HCT116 (cell line): Measurements from ENCODE around the gene FLCN. TPM values are rescaled to one million over a fixed set of nuclear protein-coding genes. Genes with fewer than 3 reads are reported as not detected.

Experiments used
- ATAC-seq: fragments of 200-7000 bp; cut with Tn5 transposase; 2 replicates; pipeline ENCODE4 v1.9.1; 2020; ENCODE audit warnings: mild to moderate bottlenecking, moderate library complexity
- BruUV-seq: library from RNA; stranded (reverse); fragments of 400-500 nt; replicated peaks from 2 replicates; lab custom pipeline; 2021; lab: Mats Ljungman, UMichigan
- CTCF ChIA-PET: fragments of 300-600 bp; sonication (Branson Sonifier 250); formaldehyde crosslinking; loops from one replicate; lab custom pipeline; 2021; ENCODE audit warnings: antibody characterized with exemption; lab: Charles Lee
- POLR2A ChIA-PET: fragments of 300-600, 350-600 bp; sonication (Branson Sonifier 250); formaldehyde crosslinking; loops from one replicate; lab custom pipeline; 2021; ENCODE audit warnings: antibody characterized with exemption; lab: Charles Lee
- RAD21 ChIA-PET, 2 experiments: fragments of 300-600 bp; sonication (Branson Sonifier 250); formaldehyde crosslinking; loops; one replicate each; lab custom pipeline; 2023; ENCODE audit warnings: low total read pairs in 2 of 2; ENCODE audit not compliant: uncharacterized antibody in 2 of 2, unreplicated experiment in 2 of 2, low non-redundant PET in 1 of 2; lab: Charles Lee
- DNase-seq: peaks from one replicate; pipeline ENCODE4 v3.0.0-alpha.2; 2010; ENCODE audit warnings: low read depth, low spot score
- H2AFZ ChIP-seq: fragments of 200-600 bp; shearing (Covaris generic), sonication (generic); 2 replicates; pipeline ENCODE4 v1.6.1; 2017; ENCODE audit warnings: low read depth, mixed run types, mixed read lengths, antibody characterized with exemption, low read length; ENCODE audit not compliant: poor library complexity, severe bottlenecking
- H3K27ac ChIP-seq: 2 replicates; pipeline ENCODE4 v1.5.1; 2012; ENCODE audit warnings: low read depth, low read length
- H3K27me3 ChIP-seq: fragments of 200-600 bp; sonication (generic); 2 replicates; pipeline ENCODE4 v1.6.1; 2016; ENCODE audit warnings: mixed run types, low read length, mixed read lengths; ENCODE audit not compliant: insufficient read depth
- H3K36me3 ChIP-seq, 2 experiments: fragments of 200-500 bp in 1 of 2; fragments of 200-600 bp in 1 of 2; sonication (Bioruptor generic) in 1 of 2; sonication (generic) in 1 of 2; 2 replicates each; pipeline versions ENCODE4 v1.5.1 to v1.6.1; 2014 to 2016; ENCODE audit warnings: low read length in 2 of 2, inconsistent platforms in 1 of 2, mixed read lengths in 1 of 2, mixed run types in 1 of 2; ENCODE audit not compliant: insufficient read depth in 2 of 2, control insufficient read depth in 1 of 2
- H3K4me1 ChIP-seq, 2 experiments: fragments of 200-600 bp in 1 of 2; sonication (generic) in 1 of 2; 2 replicates each; pipeline versions ENCODE4 v1.5.1 to v1.6.1; 2012 to 2017; ENCODE audit warnings: low read length in 2 of 2, inconsistent platforms in 1 of 2, mild to moderate bottlenecking in 1 of 2, mixed read lengths in 1 of 2, mixed run types in 1 of 2, moderate library complexity in 1 of 2; ENCODE audit not compliant: insufficient read depth in 2 of 2, control insufficient read depth in 1 of 2
- H3K4me2 ChIP-seq: fragments of 200-600 bp; sonication (generic); 2 replicates; pipeline ENCODE4 v1.6.1; 2017; ENCODE audit warnings: mixed run types, low read length, mixed read lengths
- H3K4me3 ChIP-seq, 2 experiments: fragments of 200-600 bp in 1 of 2; sonication (generic) in 1 of 2; replicated peaks in 1 of 2; 2 replicates each; pipeline ENCODE4 v1.5.1; 2011 to 2016; ENCODE audit warnings: low read length in 2 of 2, control low read depth in 1 of 2, low read depth in 1 of 2, mild to moderate bottlenecking in 1 of 2, mixed read lengths in 1 of 2, mixed run types in 1 of 2
- H3K79me2 ChIP-seq: fragments of 200-600 bp; sonication (generic); 2 replicates; pipeline ENCODE4 v1.6.1; 2017; ENCODE audit warnings: mild to moderate bottlenecking, mixed run types, low read length, moderate library complexity, mixed read lengths; ENCODE audit not compliant: insufficient read depth
- H3K9ac ChIP-seq: fragments of 200-600 bp; sonication (generic); 2 replicates; pipeline ENCODE4 v1.6.1; 2016; ENCODE audit warnings: low read length, mixed read lengths
- H3K9me2 ChIP-seq: fragments of 200-600 bp; sonication (generic), shearing (Covaris generic); 2 replicates; pipeline ENCODE4 v1.6.1; 2017; ENCODE audit warnings: mixed run types, mild to moderate bottlenecking, moderate library complexity; ENCODE audit not compliant: insufficient read depth
- H3K9me3 ChIP-seq, 2 experiments: fragments of 200-500 bp in 1 of 2; fragments of 200-600 bp in 1 of 2; sonication (Bioruptor generic) in 1 of 2; sonication (generic) in 1 of 2; 2 replicates each; pipeline ENCODE4 v1.6.1; 2014 to 2017; ENCODE audit warnings: low read length in 2 of 2, mixed read lengths in 2 of 2, inconsistent platforms in 1 of 2, low read depth in 1 of 2, mild to moderate bottlenecking in 1 of 2, mixed run types in 1 of 2, moderate library complexity in 1 of 2; ENCODE audit not compliant: control insufficient read depth in 1 of 2, insufficient read depth in 1 of 2
- H4K20me1 ChIP-seq: fragments of 200-600 bp; sonication (generic), shearing (Covaris generic); 2 replicates; pipeline ENCODE4 v1.6.1; 2017; ENCODE audit warnings: mixed run types, mild to moderate bottlenecking, moderate library complexity; ENCODE audit not compliant: insufficient read depth
- CBX3 ChIP-seq: IDR thresholded peaks from 2 replicates; pipeline ENCODE4 v1.6.1; 2012; ENCODE audit warnings: low read depth
- CEBPB ChIP-seq: IDR thresholded peaks from 2 replicates; pipeline ENCODE4 v1.6.1; 2012; ENCODE audit warnings: low read depth
- EGR1 ChIP-seq: IDR thresholded peaks from 2 replicates; pipeline ENCODE4 v1.6.1; 2012; ENCODE audit warnings: low read depth
- EZH2 ChIP-seq: fragments of 200-600 bp; sonication (generic); IDR thresholded peaks from 2 replicates; pipeline ENCODE4 v1.6.1; 2017; ENCODE audit warnings: antibody characterized with exemption, mixed run types
- EZH2phosphoT487 ChIP-seq: fragments of 200-600 bp; IDR thresholded peaks from 2 replicates; pipeline ENCODE4 v1.6.1; 2018; ENCODE audit warnings: antibody characterized with exemption, borderline replicate concordance
- FOSL1 ChIP-seq: IDR thresholded peaks from 2 replicates; pipeline ENCODE4 v1.6.1; 2012; ENCODE audit warnings: low read depth
- POLR2AphosphoS5 ChIP-seq: IDR thresholded peaks from 2 replicates; pipeline ENCODE4 v1.6.1; 2011; ENCODE audit warnings: mild to moderate bottlenecking, low read depth, low read length, moderate library complexity
- SRF ChIP-seq: IDR thresholded peaks from 2 replicates; pipeline ENCODE4 v1.6.1; 2012; ENCODE audit warnings: low read depth
- YY1 ChIP-seq: IDR thresholded peaks from 2 replicates; pipeline ENCODE4 v1.6.1; 2011; ENCODE audit warnings: low read length, low read depth, moderate library complexity, mild to moderate bottlenecking; ENCODE audit not compliant: insufficient replicate concordance; ENCODE audit errors: extremely low read depth
- ZFX ChIP-seq: fragments of 450-650 bp; IDR thresholded peaks from 2 replicates; pipeline ENCODE4 v1.6.1; 2017
- intact Hi-C: fragments of 100-400 bp; cut with micrococcal nuclease; formaldehyde crosslinking; loops from 2 replicates; pipeline ENCODE4 v1.10.0; 2022
- total RNA-seq: library from RNA; stranded (reverse); gene quantifications from one replicate; pipeline ENCODE4 v1.2.1, GENCODE V29; 2021; ENCODE audit not compliant: unreplicated experiment
- TF ChIP-seq, protein P1 (sequence below): IDR thresholded peaks from 2 replicates; pipeline ENCODE4 v1.6.1; 2012; ENCODE audit warnings: low read depth
- TF ChIP-seq, protein P2 (sequence below), 3 experiments: fragments of 200-600 bp in 1 of 3; sonication (generic) in 1 of 3; IDR thresholded peaks in 2 of 3; conservative IDR thresholded peaks in 1 of 3; 2 replicates each; pipeline ENCODE4 v1.5.1; 2012 to 2017; ENCODE audit warnings: low read depth in 2 of 3, low read length in 2 of 3, antibody characterized with exemption in 1 of 3, borderline replicate concordance in 1 of 3, control low read depth in 1 of 3, mild to moderate bottlenecking in 1 of 3, mixed read lengths in 1 of 3, mixed run types in 1 of 3, moderate library complexity in 1 of 3; ENCODE audit not compliant: insufficient read depth in 1 of 3
- TF ChIP-seq, protein P3 (sequence below): IDR thresholded peaks from 2 replicates; pipeline ENCODE4 v1.6.1; 2012
- TF ChIP-seq, protein P4 (sequence below): IDR thresholded peaks from 2 replicates; pipeline ENCODE4 v1.6.1; 2012

The FLCN gene
- total RNA-seq, 1 experiment from 2014 or later, result 23.7 TPM

DNA sequence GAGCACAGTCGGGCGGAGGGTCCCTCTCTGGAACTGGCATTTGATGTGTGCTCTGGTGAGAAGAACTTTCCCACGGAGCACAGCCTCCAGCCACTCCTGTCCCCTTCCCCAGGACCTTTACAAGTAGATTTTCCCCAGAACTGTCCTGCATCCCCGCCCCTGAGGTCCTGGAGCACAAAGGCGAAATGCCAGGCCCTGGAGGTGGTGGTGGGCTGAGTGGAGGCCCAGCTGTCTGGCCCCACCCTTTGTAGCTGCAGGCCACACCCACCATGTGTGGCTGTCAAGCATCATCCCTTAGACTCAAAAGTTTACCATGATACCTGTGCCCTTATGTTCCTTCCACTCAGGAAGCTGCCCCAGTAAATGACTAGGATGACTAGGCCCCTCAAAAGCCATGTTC lies 68.6 kb downstream of the FLCN start:
- no peak overlapping the region for H3K9ac ChIP-seq
- no TSS peak for BruUV-seq
- H2AFZ ChIP-seq, result no peak overlapping the region
- no peaks in the 10 kb centered on the region for H4K20me1 ChIP-seq
- CTCF ChIA-PET, result no interaction called here
- no peak overlapping the region for H3K27ac ChIP-seq
- H3K4me1 ChIP-seq, result no peaks in the 10 kb centered on the region
- no peak for ATAC-seq
- POLR2A ChIA-PET, result no interaction called here
- H3K9me3 ChIP-seq, result no peaks in the 10 kb centered on the region
- H3K4me2 ChIP-seq, result no peak overlapping the region
- H3K36me3 ChIP-seq, result peaks cover 33 to 35% of the 10 kb centered on the region in 2 experiments
- DNase-seq, result no peak
- intact Hi-C loops, result no loop called here
- RAD21 ChIA-PET, result no interaction called here
- TF ChIP-seq EGR1, result no peak
- no peak for TF ChIP-seq ZFX
- TF ChIP-seq FOSL1, result no peak
- TF ChIP-seq, all 23 proteins: peak for 0
- H3K27me3 ChIP-seq, result no peaks in the 10 kb centered on the region
- H3K9me2 ChIP-seq, result no peaks in the 10 kb centered on the region
- no peak overlapping the region for H3K4me3 ChIP-seq
- H3K79me2 ChIP-seq, result no peaks in the 10 kb centered on the region

DNA sequence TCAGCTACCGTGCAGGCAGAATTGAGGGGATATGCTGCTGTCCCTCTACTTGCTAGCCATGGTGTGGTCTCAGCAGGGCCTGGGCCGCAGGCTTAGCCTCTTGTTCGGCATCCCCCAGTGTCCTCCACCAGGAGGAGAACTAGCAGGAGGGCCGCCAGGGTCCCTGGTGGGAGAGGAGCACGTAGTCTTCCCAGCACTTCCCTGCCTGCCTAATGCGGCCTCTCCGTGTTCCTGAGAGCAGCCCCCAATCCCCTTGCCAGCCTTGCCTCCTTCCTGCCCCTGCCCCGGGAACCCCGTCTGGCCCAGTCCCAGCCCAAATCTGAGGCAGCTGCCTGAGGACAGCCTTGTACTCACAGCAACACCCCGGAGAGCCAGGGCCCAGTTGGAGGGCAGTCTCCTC lies 69.0 kb downstream of the FLCN start:
- no peak overlapping the region for H3K27ac ChIP-seq
- no peak overlapping the region for H3K4me2 ChIP-seq
- H3K79me2 ChIP-seq, result no peaks in the 10 kb centered on the region
- intact Hi-C loops, result no loop called here
- ChIA-PET CTCF (no interaction called here), RAD21 (no interaction called here), POLR2A (no interaction called here)
- no peaks in the 10 kb centered on the region for H4K20me1 ChIP-seq
- no peaks in the 10 kb centered on the region for H3K9me3 ChIP-seq
- no TSS peak for BruUV-seq
- no peak for ATAC-seq
- H2AFZ ChIP-seq, result no peak overlapping the region
- H3K9me2 ChIP-seq, result no peaks in the 10 kb centered on the region
- H3K9ac ChIP-seq, result no peak overlapping the region
- H3K4me3 ChIP-seq, result no peak overlapping the region
- TF ChIP-seq YY1 (no peak), CEBPB (no peak), SRF (no peak), EZH2phosphoT487 (no peak), POLR2AphosphoS5 (no peak), EZH2 (no peak), CBX3 (no peak)
- TF ChIP-seq, protein P1, sequence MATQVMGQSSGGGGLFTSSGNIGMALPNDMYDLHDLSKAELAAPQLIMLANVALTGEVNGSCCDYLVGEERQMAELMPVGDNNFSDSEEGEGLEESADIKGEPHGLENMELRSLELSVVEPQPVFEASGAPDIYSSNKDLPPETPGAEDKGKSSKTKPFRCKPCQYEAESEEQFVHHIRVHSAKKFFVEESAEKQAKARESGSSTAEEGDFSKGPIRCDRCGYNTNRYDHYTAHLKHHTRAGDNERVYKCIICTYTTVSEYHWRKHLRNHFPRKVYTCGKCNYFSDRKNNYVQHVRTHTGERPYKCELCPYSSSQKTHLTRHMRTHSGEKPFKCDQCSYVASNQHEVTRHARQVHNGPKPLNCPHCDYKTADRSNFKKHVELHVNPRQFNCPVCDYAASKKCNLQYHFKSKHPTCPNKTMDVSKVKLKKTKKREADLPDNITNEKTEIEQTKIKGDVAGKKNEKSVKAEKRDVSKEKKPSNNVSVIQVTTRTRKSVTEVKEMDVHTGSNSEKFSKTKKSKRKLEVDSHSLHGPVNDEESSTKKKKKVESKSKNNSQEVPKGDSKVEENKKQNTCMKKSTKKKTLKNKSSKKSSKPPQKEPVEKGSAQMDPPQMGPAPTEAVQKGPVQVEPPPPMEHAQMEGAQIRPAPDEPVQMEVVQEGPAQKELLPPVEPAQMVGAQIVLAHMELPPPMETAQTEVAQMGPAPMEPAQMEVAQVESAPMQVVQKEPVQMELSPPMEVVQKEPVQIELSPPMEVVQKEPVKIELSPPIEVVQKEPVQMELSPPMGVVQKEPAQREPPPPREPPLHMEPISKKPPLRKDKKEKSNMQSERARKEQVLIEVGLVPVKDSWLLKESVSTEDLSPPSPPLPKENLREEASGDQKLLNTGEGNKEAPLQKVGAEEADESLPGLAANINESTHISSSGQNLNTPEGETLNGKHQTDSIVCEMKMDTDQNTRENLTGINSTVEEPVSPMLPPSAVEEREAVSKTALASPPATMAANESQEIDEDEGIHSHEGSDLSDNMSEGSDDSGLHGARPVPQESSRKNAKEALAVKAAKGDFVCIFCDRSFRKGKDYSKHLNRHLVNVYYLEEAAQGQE, result no peak
- TF ChIP-seq, protein P2, sequence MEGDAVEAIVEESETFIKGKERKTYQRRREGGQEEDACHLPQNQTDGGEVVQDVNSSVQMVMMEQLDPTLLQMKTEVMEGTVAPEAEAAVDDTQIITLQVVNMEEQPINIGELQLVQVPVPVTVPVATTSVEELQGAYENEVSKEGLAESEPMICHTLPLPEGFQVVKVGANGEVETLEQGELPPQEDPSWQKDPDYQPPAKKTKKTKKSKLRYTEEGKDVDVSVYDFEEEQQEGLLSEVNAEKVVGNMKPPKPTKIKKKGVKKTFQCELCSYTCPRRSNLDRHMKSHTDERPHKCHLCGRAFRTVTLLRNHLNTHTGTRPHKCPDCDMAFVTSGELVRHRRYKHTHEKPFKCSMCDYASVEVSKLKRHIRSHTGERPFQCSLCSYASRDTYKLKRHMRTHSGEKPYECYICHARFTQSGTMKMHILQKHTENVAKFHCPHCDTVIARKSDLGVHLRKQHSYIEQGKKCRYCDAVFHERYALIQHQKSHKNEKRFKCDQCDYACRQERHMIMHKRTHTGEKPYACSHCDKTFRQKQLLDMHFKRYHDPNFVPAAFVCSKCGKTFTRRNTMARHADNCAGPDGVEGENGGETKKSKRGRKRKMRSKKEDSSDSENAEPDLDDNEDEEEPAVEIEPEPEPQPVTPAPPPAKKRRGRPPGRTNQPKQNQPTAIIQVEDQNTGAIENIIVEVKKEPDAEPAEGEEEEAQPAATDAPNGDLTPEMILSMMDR (IDR thresholded peaks at IDR 0.05 in 2 of 3, conservative IDR thresholded peaks at IDR 0.05 in 1 of 3; ENCODE audit: borderline replicate concordance in 1 of 3, insufficient read depth in 1 of 3, low read depth in 2 of 3, low read length in 2 of 3), result no peak
- TF ChIP-seq, protein P3, sequence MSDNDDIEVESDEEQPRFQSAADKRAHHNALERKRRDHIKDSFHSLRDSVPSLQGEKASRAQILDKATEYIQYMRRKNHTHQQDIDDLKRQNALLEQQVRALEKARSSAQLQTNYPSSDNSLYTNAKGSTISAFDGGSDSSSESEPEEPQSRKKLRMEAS, result no peak
- TF ChIP-seq, protein P4, sequence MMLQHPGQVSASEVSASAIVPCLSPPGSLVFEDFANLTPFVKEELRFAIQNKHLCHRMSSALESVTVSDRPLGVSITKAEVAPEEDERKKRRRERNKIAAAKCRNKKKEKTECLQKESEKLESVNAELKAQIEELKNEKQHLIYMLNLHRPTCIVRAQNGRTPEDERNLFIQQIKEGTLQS, result no peak
- DNase-seq, result no peak
- H3K4me1 ChIP-seq, result no peaks in the 10 kb centered on the region
- no peaks in the 10 kb centered on the region for H3K27me3 ChIP-seq
- H3K36me3 ChIP-seq, result peaks cover 31 to 33% of the 10 kb centered on the region in 2 experiments
